GM21360 (cell line): ENCODE results near the gene UTF1.

Experiments
- ATAC-seq: cut with Tn5 transposase; IDR thresholded peaks from one replicate; pipeline ENCODE4 v1.9.1; 2021; ENCODE audit warnings: mild to moderate bottlenecking, moderate library complexity; ENCODE audit not compliant: unreplicated experiment

Gene UTF1, protein sequence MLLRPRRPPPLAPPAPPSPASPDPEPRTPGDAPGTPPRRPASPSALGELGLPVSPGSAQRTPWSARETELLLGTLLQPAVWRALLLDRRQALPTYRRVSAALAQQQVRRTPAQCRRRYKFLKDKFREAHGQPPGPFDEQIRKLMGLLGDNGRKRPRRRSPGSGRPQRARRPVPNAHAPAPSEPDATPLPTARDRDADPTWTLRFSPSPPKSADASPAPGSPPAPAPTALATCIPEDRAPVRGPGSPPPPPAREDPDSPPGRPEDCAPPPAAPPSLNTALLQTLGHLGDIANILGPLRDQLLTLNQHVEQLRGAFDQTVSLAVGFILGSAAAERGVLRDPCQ

DNA sequence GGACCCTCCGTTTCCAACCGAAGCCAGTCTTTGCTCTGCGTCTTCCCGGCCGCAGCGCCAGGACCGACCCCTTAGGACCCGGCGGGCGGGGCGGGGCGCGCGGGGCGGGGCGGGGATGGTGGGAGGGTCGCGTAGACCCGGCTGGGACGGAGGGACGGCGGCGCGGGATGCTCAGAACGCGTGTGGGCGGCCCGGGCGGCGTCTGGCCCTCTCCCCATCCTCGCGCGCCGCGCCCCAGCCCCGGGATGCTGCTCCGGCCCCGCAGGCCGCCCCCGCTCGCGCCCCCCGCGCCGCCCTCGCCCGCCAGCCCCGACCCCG is at the start of gene UTF1:
Gene UTF1, plus strand, starts transcription at position 174 of the 318 bp plus-strand sequence. Its CDS starts 72 bp downstream, at position 246.
- no peak for ATAC-seq

DNA sequence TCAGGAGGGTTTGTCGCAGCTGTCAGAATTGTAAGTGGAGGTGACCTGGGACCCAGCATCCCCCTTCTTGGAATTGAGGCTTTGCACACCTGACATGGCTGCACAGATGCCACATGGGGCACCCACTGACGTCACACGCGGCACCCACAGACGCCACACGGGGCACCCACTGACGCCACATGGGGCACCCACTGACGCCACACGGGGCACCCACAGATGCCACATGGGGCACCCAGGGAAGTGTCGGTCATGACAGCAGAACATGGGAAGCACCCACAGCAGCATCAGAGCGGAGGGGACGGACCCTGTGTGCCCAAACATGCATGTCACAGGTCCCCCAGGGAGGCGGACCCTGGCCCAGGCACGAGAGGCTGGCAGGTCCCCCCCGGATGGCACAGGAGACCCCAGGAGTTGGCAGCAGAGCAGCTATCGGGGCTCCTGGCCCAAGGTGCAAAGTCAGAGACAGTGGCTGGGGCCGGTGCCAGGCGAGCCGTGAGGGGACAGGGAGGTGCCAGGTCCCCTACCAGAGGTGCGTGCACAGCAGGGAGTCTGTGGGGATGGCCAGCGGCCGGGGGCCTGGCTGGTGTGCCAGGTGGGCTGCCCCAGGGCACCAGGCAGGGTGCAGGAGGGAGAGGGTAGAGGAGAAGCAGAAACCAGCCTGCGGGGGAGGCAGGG is 48.9 kb upstream of the UTF1 start:
- ATAC-seq: no peak

DNA sequence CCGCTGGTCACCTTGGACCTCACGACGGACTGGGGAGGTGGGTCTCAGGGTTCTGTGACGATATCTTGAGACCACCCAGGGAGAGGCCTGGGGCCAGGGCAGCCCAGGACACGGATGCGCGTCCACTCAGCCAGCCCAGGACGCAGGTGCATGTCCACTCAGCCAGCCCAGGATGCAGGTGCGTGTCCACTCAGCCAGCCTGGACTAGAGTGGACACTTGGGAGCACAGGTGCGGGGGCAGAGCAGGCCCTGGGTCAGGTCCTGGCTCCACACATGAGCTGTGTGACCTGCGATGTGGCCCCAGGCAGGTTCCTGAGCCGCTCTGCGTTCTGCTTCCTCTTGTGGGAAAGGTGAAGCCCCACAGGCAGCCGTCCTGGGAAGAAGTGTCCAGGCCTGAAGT is 47.8 kb upstream of the UTF1 start:
- ATAC-seq: no peak

DNA sequence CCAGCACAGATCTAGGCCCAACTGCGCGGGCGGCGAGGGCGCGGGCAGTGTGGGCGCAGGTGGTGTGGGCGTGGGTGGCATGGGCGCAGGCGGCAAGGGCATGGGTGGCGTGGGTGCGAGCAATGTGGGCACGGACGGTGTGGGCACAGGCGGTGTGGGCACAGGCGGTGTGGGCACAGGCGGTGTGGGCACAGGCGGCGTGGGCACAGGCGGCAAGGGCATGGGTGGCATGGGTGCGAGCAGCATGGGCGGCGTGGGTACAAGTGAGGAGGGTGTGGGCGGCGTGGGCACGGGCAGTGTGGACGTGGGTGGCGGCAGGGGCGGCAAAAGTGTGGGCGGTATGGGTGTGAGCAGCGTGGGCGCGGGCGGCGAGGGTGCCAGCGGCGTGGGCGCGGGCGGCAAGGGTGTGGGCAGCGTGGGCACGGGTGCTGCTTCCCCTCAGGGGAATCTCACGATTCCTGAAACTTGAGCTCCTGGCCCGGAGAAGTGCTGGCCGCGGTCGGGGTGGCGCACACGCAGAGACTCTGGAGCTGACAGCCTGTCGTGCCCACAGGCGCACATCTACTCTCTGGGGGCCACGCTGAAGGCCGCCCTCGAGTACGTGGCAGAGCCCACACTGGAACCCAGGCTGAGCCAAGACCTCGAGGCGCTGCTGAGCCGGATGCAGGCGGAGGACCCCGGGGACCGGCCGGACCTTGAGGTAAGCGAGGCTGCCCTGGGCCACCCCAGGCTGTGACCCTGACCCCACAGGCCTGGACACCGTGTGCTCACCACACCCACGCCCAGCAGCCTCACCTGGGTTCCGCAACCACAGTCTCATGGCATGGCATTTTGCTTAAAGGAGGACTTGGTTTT is 47.0 kb upstream of the UTF1 start:
- ATAC-seq: no peak

DNA sequence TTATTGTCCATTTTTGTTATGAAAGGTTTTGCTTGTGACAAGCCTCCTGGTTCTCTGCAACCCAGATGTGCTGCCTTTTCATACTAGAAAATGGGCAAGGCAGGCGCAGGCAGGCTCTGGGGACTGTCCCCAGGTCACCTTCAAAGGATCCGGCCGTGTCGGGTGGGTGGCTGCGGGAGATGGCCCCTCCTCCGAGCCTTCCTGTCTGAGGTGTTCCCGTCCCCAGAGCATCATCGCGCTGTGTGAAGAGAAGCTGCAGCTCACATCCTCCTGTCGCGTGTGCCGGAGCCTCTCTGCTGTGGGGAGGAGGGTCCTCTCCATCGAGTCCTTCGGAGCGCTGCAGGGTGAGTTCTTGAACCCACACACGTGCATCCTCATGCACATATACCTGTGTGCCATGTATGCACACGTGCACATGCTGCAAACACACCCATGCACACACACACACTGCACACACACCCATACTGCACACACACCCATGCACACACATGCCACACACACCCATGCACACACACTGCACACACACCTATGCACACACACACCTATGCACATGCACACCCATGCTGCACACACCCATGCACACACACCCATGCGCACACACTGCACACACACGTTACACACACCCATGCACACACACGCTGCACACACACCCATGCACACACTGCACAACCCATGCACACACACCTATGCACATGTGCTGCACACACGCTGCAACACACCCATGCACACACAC is 46.2 kb upstream of the UTF1 start:
- ATAC-seq: no peak

DNA sequence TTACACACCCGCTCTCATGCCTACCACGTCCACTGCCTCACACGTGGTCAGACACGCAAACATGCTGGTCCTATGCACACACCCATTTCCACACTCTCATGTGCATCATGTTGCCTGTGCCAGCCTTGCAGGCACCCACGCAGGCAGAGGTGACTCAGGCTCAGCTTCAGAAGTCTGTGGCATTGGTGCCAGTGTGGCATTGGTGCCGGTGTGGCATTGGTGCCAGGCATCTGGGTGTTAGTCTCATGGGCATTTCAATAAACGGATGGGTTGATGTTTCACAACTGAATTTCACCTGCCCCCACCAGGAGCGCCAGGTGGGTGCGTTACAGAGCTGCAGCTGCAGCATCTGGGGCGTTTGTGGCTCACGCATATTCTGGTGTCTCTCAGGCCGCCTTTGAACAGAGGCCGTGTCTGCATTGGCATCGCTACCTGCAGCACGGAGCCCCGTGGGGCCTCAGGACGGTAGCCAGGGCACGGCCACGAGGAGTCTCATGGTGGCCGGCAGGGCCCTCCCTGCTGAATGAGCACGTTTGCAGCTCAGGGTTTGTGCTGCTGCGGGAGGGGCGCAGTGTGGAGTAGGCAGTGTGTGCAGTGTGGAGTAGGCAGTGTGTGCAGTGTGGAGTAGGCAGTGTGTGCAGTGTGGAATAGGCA is 45.3 kb upstream of the UTF1 start:
- ATAC-seq: no peak

DNA sequence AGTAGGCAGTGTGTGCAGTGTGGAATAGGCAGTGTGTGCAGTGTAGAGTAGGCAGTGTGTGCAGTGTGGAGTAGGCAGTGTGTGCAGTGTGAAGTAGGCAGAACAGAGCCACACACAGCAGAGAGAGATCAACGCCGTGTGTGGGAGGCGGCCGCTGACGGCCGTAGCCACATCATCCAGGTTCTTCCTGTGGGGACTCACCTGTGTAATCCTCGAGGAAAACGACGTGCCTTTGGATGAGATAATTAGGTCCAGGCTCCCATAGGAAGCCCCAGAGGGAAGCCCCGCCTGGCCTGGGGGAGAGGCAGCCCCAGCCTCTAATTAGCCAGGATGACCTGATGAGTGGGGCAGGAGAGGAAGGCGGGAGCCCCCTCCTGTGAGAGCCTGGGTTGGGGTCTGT is 44.6 kb upstream of the UTF1 start:
- no peak for ATAC-seq

DNA sequence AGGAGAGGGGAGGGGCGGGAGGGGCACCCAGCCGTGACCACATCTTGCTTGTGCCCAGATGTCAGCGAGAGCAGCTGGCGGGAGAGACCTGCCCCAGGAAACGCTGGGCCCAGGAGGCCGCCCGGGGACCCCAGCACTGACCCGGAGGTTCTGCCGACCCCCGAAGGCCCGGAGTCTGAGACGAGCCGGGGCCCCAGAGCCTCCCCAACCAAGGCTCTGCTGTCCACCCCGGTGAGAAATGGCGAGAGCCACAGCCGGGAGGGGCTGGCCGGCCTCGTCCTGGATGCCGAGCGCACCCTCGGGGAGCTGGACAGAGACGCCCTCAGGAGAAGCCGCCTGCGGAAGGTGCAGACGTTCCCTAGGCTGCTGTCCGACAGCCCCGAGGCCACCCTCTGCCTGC is 44.1 kb upstream of the UTF1 start:
- ATAC-seq: no peak

DNA sequence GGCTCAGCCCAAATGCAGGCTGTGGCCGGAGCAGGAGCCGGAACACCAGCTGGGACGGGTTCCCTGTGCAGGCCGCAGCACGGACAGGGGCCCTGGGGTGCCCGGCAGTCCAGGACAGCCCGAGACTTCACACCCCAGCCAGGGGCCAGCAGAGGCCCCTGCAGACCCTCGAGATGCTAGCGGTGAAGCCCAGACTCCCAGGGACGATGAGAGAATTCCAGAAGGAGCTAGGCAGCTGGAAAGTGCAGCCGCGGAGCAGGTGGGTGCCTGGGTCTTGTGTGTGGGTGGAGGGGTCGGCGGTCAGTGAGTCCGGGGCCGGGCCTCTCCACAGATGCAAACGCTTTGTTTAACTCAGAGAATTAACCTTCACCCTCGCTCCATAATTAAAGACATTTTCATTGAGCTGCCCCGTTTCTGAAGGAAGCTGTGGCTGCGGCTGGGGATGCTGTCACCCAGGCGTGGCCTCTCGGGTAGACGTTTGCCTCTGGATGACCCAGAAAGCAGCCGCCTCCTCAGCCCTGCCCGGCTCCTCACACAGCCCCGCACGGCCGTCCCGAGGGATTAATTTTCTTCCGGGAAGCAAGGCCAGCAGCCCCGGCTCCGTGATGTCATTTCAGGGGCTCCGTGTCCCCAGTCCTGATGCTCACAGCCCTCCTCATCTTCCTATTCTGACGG is 43.5 kb upstream of the UTF1 start:
- no peak for ATAC-seq

DNA sequence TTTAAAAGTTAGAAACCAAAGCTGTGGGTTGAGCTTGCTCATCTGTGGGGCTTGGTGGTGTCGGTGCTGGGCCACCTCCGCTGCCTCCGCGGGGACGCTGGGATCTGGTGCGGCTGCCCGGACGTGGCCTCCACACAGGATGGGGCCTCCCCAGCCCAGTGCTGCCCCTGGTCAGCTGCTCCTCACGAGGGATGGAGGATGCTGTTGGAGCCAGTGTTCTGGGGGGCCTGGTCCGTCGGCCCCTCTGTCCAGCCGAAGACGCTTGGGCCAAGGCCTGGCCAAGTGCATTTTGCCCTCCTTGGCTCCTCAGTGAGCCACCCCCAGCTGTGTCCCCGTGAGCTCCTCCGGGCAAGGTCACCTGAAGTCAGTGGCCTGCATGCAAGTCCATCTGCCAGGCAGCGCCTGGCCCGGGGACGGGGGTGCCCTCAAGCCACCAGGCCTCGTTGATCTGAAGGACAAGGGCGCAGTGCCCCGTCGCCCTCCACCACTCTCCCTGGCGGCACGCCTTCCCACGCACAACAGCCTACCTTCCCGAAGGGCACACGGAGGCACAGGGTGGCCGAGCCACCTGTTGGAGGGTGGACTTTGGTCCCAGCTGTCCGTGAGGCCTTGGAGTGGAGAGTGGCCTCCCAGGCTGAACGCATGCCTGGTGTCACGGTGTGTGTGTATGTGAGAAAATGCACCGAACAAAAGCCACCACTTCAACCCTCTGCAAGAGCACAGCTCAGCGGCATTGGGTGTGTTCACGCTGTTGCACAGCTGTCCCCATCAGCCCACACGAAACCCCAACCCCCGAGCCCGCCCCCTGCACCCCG is 42.7 kb upstream of the UTF1 start:
- no peak for ATAC-seq

DNA sequence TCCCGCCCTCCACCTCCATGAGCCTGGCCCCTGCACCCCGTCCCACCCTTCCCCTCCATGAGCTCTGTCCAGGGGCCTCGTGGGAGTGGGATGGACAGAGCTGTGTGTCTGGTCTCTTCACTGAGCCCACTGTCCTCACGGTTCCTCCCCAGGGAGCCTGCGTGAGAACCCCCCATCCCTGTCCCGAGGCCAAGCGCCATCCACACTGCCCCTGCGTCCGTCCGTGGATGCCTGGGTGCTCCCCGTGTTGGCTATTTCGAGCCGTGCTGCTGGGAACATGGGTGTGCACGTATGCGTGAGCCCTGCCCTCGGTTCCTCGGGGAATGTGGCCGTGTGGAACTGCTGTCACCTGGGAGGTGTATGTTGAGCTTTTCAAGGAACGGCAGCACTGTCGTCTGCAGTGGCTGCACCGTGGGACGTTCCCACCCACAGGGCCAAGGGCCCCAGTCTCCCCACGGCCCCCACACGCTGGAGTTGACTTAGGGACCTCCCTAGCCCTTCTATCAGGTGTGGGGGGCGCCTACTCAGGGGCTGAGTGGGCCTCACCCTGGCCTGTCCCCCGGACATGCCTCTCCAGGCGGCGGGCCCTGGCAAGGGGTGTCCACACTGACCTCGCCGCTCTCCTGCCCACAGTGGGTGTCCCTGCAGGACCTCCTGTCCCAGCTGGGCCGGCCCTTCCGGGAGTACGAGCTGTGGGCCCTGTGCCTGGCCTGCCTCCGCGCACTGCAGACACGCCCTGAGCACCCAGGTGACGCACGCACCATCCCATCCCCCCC is 41.9 kb upstream of the UTF1 start:
- ATAC-seq: no peak

DNA sequence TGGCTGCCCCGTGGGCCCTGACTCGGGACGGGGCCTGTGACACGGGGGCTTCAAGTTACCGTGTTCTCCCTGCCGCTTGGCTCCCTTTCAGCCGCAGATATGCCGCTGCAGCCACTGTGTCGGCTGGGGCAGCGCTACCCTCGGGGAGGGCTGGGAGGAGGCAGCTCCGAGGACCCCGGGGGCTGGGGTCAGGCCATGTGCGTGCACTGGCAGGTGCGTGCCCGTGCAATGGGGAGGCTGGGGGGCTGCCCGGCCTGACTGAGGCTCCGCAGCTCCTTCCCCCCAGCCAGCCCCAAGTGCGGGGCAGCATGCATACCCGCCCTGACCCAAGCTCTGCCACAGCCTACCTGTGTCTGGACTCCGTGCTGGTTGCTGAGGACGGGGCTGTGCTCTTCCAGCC is 40.8 kb upstream of the UTF1 start:
- no peak for ATAC-seq

DNA sequence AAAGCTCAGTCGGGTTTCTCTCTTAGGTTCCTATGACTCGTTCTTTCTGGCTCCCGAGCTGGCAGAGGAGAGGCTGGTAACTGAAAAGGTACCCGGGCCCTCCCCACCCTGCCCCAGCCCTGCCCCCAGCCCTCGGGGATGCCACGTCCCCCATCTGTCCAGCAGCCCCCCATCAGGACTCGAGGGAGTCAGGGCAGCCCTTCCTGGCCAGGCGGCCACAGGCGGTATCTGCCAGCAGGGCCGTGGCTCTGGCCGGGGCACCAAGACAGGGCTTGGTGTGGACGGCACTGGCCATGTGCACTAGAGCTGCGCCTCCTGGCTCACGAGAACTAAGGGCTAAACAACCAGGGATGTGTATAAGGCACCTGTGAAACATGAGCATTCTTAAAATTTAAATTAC is 40.3 kb upstream of the UTF1 start:
- ATAC-seq: no peak

DNA sequence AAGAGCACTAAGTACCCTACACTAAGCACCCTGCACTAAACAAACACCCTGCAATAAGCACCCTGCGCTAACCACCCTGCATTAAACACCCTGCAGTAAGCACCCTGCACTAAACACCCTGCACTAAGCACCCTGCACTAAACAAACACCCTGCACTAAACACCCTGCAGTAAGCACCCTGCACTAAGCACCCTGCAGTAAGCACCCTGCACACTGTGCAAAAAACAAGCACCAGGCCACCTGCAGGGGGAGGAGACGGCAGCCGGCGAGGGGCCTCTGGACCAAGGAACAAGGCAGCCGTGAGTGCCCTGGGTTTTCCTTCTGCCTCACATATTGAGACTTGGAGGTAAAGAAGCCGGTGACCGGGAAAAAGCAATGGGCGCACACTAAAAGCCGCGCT is 39.8 kb upstream of the UTF1 start:
- ATAC-seq: no peak

DNA sequence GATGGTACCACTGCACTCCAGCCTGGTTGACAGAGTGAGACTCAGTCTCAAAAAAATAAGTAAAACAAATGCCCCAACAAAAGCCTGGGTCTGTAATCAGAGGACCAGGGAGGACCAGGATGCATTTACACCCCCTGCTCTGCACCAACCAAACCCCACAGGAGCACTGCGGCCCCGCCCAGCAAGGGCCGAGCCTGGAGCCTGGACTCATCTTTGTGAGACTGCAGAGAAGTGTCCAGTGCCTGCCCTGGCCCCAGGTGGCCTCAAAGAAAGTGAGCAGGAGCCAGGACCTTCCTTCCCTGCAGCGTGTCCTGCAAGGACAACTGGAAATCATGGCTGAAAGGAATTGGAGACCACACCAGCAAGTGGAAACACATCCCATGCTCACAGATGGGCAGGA is 38.4 kb upstream of the UTF1 start:
- no peak for ATAC-seq

DNA sequence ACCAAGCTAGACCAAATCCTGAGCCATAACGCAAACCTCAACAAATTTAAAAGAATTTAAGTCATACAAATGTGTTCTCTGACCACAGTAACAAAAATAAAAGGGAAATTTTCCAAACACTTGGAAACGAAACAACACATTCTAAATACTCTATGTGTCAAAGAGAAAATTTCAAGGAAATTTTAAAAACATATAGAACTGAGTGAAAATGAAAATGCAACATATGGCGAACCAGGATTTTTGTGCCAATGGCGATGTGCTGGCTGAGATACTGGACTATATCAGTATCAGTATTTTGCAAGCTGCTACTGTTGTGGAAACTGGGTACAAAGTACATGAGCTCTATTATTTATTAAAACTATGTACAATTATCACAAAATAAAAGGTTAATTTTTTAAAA is 35.9 kb upstream of the UTF1 start:
- no peak for ATAC-seq

DNA sequence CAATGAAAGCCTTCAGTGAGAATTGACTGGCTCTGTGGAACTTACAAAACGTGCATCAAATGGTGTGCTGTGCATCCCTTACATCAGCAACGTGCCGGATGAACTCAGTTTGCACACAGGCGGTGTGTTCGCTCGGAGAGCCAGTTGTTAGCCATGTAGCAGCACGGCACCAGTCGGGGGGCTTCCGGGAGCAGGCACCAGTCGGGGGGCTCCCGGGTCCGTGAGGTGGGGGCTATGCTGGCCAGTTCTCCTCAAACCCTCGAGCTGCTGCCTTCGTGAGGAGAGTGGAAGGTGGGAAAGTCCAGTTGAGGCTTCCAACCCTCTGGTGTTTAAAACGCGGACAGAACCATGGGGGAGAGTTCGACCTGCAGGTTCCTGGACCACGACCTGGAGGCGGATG is 34.9 kb upstream of the UTF1 start:
- ATAC-seq: no peak

DNA sequence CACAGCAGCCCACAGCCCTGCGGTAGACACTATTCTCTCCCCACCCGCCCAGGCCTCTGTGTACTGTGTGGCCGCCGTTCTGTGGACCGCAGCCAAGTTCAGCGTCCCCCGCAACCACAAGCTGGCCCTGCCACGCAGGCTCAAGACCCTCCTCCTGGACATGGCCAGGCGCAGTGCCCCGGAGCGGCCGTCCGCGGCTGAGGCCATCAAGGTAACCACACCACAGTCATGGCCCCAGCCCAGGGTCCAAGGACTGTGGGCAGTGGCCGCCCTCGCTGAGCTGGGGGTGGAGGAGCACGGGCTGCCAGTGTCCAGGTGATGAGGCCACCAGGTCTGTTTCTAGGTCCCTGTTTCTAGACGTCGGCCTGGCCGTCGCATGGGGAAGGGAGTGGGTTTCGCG is 34.4 kb upstream of the UTF1 start:
- no peak for ATAC-seq
